GM12872 (cell line): ENCODE data around the gene FHIT.

Experiments used
- CTCF ChIP-seq: IDR thresholded peaks from 3 replicates; pipeline ENCODE4 v1.5.1; 2011; ENCODE audit warnings: low read depth, mild to moderate bottlenecking, low read length, moderate library complexity; ENCODE audit not compliant: insufficient read depth

The FHIT gene

GRCh38 chr3:60268123-60268522 is 983.1 kb downstream of the FHIT start:
- TF ChIP-seq CTCF = no peak

- TF ChIP-seq CTCF = no peak
These were observed 984.8 kb downstream of the FHIT start for GRCh38 chr3:60266444-60266843.

GRCh38 chr3:60263191-60263590 is 988.1 kb downstream of the FHIT start:
- TF ChIP-seq CTCF = no peak

GRCh38 chr3:60262546-60262945 is 988.7 kb downstream of the FHIT start:
- TF ChIP-seq CTCF = no peak

GRCh38 chr3:60260546-60260945 is 990.7 kb downstream of the FHIT start:
- TF ChIP-seq CTCF = no peak

- TF ChIP-seq CTCF = no peak
These were observed 1000.4 kb downstream of the FHIT start for GRCh38 chr3:60250810-60251209.

- TF ChIP-seq CTCF = no peak
These were observed 1001.0 kb downstream of the FHIT start for GRCh38 chr3:60250206-60250605.

GRCh38 chr3:60246361-60246760 is 1004.9 kb downstream of the FHIT start:
- TF ChIP-seq CTCF = no peak
